Nephron (organoid): Measurements from ENCODE around the gene KASH5.

Source experiments
- H3K27ac Mint-ChIP-seq, 3 experiments: 2 replicates each; pipeline ENCODE4 v1.8.0; 2020; ENCODE audit warnings: mixed read lengths in 3 of 3, mild to moderate bottlenecking in 2 of 3, moderate library complexity in 1 of 3
- H3K27me3 Mint-ChIP-seq: 2 replicates; pipeline ENCODE4 v1.8.0; 2021; ENCODE audit warnings: low read depth, mild to moderate bottlenecking, moderate library complexity, mixed read lengths
- H3K36me3 Mint-ChIP-seq: 2 replicates; pipeline ENCODE4 v1.8.0; 2020; ENCODE audit warnings: low read depth, mixed read lengths
- H3K4me1 Mint-ChIP-seq: 2 replicates; pipeline ENCODE4 v1.8.0; 2020; ENCODE audit warnings: mixed read lengths
- H3K4me3 Mint-ChIP-seq, 3 experiments: 2 replicates each; pipeline ENCODE4 v1.8.0; 2020; ENCODE audit warnings: mild to moderate bottlenecking in 3 of 3, mixed read lengths in 3 of 3, moderate library complexity in 2 of 3
- H3K9me3 Mint-ChIP-seq: 2 replicates; pipeline ENCODE4 v1.8.0; 2020; ENCODE audit warnings: mixed read lengths
- CTCF ChIP-seq, 3 experiments: fragments of 200-600 bp; sonication (generic); IDR thresholded peaks; one replicate each; pipeline ENCODE4 v1.5.0; 2021; ENCODE audit warnings: antibody characterized with exemption in 3 of 3; ENCODE audit not compliant: unreplicated experiment in 3 of 3

Gene KASH5

DNA sequence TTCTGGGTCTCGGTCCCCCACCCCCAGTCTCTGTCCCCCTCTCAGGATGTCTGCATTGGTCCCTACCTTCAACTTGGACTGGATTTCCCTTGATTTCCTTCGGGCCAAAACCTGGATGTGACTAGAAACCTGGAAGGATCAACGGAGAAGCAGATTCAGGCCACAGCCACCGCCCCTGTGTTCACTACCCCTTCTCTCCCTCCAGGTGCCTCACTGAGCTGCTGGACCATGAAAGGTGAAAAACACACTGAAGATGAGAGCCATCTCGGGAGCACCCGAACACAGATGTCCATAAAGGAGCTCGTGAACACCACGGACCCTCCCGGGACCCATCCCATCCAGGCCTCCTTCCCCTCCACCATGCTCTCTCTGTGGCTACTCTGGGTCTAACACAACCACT, 30.9 kb upstream of the KASH5 start:
- H3K9me3 Mint-ChIP-seq, result no peaks in the 10 kb centered on the region

DNA sequence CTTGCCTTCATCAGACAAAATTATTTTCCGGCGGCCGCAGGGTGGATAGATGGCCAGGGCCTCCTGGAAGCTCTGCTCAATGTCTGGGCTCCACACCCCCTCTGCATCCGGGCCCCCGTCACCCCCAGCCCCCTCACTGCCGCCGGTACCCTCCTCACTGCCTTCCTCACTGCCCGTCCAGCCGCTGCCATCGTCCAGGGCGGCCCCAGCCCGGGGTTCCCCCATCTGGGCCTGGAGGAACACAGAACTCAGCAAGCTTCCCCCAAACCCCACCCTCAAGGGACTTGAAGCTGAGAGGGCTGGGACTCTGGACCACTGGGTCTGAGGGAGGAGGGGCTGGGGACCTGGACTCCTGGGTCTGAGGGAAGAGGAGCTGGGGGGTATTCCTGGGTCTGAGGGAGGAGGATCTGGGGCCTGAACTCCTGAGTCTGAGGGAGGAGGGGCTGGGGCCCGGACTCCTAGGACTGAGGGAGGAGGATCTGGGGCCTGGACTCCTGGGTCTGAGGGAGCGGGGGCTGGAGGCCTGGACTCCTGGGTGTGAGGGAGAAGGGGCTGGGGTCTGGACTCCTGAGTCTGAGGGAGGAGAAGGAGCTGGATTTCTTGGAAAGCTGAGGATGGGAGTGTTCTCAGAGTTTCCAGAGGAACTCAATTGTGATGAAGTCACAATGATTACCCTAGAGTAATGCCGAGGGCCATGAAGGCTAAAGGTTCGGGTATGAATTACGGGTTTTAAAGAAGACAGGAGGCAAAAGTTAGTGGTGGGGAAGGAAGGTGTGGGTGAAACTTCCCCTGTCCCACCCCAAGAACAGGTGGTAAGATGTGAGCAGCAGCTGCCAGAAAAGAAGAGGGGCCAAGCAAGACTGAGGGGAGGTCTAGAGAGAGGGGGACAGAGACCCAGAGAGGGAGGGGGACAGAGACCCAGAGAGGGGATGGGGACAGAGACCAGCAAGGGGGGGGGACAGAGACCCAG, 27.9 kb upstream of the KASH5 start:
- Mint-ChIP-seq H3K4me3 (peak overlapping the region; percentile 14 to 77 (median 67)), H3K36me3 (peaks cover 43% of the 10 kb centered on the region), H3K27ac (peak overlapping the region in 1 of 3 experiments; percentile 65), H3K27me3 (peaks cover 3% of the 10 kb centered on the region), H3K4me1 (peaks cover 23% of the 10 kb centered on the region), H3K9me3 (no peaks in the 10 kb centered on the region)
- no peak for TF ChIP-seq CTCF (IDR thresholded peaks at IDR 0.05; ENCODE audit: unreplicated experiment in 3 of 3)

More for the DNA sequence above, 30.9 kb upstream of the KASH5 start:
- Mint-ChIP-seq H3K4me1 (peaks cover 23% of the 10 kb centered on the region), H3K27me3 (peaks cover 3% of the 10 kb centered on the region), H3K27ac (peak overlapping the region; percentile 37 to 91 (median 78)), H3K36me3 (peaks cover 69% of the 10 kb centered on the region), H3K4me3 (peak overlapping the region; percentile 32 to 67 (median 59))
- TF ChIP-seq CTCF (IDR thresholded peaks at IDR 0.05; ENCODE audit: unreplicated experiment in 3 of 3), result no peak

DNA sequence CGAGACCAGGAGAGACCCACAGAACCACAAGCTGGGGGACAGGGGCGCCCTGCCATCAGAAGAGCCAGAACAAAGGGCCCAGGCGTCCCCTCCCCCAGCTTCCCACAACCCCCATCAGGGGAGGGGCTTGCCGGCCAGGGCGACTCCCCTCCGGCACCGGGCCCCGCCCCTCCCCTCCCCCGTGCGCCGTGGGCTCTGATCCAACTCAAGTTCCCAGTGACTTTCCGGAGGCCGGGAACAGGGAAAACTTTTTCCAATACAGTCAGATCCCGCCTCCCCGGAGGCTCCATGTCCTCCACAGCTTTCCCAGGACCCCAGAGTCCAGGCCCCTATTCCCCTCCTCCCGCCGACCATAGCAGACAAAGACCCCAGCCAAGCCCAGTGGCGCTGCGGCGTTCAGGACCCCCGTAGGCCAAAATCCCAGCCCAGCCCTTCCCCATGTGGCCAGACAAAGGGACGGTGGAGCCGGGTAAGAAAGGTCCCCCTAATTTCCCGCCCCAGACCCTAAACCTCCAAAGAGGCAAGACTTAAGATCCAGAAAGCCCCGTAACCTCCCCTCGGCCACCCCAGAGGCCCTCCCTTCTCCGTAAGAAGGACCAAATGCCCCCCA, 26.5 kb upstream of the KASH5 start:
- H3K27ac Mint-ChIP-seq, result no peak overlapping the region
- H3K9me3 Mint-ChIP-seq, result no peaks in the 10 kb centered on the region
- H3K4me3 Mint-ChIP-seq, result no peak overlapping the region
- H3K27me3 Mint-ChIP-seq, result peaks cover 3% of the 10 kb centered on the region
- no peak for TF ChIP-seq CTCF (IDR thresholded peaks at IDR 0.05; ENCODE audit: unreplicated experiment in 3 of 3)
- H3K4me1 Mint-ChIP-seq, result peaks cover 16% of the 10 kb centered on the region
- peaks cover 29% of the 10 kb centered on the region for H3K36me3 Mint-ChIP-seq

- H3K27me3 Mint-ChIP-seq, result peaks cover 9% of the 10 kb centered on the region
- TF ChIP-seq CTCF (IDR thresholded peaks at IDR 0.05; ENCODE audit: unreplicated experiment in 3 of 3), result no peak
- H3K4me1 Mint-ChIP-seq, result peaks cover 8% of the 10 kb centered on the region
- peaks cover 21% of the 10 kb centered on the region for H3K36me3 Mint-ChIP-seq
- H3K27ac Mint-ChIP-seq, result no peak within 1 kb of the TSS
- H3K9me3 Mint-ChIP-seq, result no peaks in the 10 kb centered on the region
- H3K4me3 Mint-ChIP-seq, result no peak within 1 kb of the TSS
Observed at GRCh38 chr19:49362048-49362928, 25.8 kb upstream of the KASH5 start, which contains the start of gene TEAD2. Gene TEAD2, minus strand, starts transcription at chr19:49362416. Its CDS starts 2,341 bp downstream, at chr19:49360075.

GRCh38 chr19:49362929-49363267, 25.2 kb upstream of the KASH5 start:
- Mint-ChIP-seq H3K36me3 (peaks cover 17% of the 10 kb centered on the region), H3K9me3 (no peaks in the 10 kb centered on the region), H3K4me1 (peaks cover 6% of the 10 kb centered on the region), H3K27me3 (peaks cover 9% of the 10 kb centered on the region), H3K27ac (no peak overlapping the region), H3K4me3 (no peak overlapping the region)
- no peak for TF ChIP-seq CTCF (IDR thresholded peaks at IDR 0.05; ENCODE audit: unreplicated experiment in 3 of 3)
